BJ (cell line): ENCODE measurements around the gene TNIP1. TPM values are rescaled to one million over a fixed set of nuclear protein-coding genes. Genes with fewer than 3 reads are reported as not detected.

Experiments used
- CTCF ChIA-PET: fragments of 350-600 bp; formaldehyde crosslinking; extraction: SDS; loops from one replicate; lab custom pipeline; 2021; ENCODE audit warnings: antibody characterized with exemption, inconsistent platforms; lab: Yijun Ruan, JAX
- POLR2A ChIA-PET: fragments of 300-600 bp; sonication (Branson Sonifier 250); formaldehyde crosslinking; extraction: SDS; loops from one replicate; lab custom pipeline; 2021; ENCODE audit warnings: antibody characterized with exemption; lab: Charles Lee
- DNase-seq: peaks from one replicate; pipeline ENCODE4 v3.0.0-alpha.2; 2011; ENCODE audit warnings: low read depth
- H3K27me3 ChIP-seq: 2 replicates; pipeline ENCODE4 v1.6.0; 2011; ENCODE audit warnings: low read length; ENCODE audit not compliant: control insufficient read depth, insufficient read depth
- H3K36me3 ChIP-seq: 2 replicates; pipeline ENCODE4 v1.5.1; 2011; ENCODE audit warnings: low read length; ENCODE audit not compliant: control insufficient read depth, insufficient read depth
- H3K4me3 ChIP-seq: 2 replicates; pipeline ENCODE4 v1.5.1; 2011; ENCODE audit warnings: low read depth, mild to moderate bottlenecking, control low read depth, low read length
- polyA plus RNA-seq: library from polyadenylated mRNA; depleted of rRNA; stranded (reverse); fragments of >200 nt; gene quantifications from 2 replicates; pipeline ENCODE4 v1.2.3, GENCODE V29; 2011
- TF ChIP-seq, protein P1 (sequence below): IDR thresholded peaks from 2 replicates; pipeline ENCODE4 v1.5.1; 2011; ENCODE audit warnings: low read depth, mild to moderate bottlenecking, control low read depth, inconsistent platforms, low read length, moderate library complexity; ENCODE audit not compliant: insufficient read depth

The TNIP1 gene
- polyA plus RNA-seq, 1 experiment, result 80.8 TPM

DNA sequence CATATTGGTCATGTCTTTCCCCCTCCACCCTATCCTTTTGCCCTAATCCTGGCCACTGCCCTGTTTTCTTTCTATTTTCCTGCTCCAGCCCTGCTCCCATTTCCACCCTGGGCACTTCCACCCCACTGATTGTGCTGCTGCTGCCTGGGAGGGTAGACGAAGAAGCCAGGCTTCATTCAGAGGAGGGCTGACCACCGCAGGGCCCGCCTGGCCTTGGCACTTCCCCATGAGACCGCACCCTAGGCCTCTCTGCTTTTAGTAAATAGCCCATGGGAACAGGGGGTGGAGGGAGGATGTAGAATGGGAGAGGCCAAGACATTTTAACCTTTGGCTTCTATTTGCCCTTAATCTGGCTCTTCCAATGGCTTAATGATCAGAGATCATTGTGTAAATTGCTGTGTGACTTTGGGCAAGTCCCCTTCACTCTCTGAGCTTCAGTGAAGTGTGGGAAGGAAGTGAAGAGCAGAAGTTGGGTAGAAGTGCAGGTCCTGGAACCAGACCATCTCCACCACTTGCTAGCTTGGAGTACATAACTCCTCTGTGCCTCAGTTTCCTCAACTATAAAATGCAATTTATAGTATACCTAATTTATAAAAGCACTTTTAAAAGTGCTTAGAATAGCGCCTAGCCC, 74.0 kb downstream of the TNIP1 start:
- TF ChIP-seq, protein P1, sequence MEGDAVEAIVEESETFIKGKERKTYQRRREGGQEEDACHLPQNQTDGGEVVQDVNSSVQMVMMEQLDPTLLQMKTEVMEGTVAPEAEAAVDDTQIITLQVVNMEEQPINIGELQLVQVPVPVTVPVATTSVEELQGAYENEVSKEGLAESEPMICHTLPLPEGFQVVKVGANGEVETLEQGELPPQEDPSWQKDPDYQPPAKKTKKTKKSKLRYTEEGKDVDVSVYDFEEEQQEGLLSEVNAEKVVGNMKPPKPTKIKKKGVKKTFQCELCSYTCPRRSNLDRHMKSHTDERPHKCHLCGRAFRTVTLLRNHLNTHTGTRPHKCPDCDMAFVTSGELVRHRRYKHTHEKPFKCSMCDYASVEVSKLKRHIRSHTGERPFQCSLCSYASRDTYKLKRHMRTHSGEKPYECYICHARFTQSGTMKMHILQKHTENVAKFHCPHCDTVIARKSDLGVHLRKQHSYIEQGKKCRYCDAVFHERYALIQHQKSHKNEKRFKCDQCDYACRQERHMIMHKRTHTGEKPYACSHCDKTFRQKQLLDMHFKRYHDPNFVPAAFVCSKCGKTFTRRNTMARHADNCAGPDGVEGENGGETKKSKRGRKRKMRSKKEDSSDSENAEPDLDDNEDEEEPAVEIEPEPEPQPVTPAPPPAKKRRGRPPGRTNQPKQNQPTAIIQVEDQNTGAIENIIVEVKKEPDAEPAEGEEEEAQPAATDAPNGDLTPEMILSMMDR, result no peak
- ChIA-PET CTCF (interaction anchor here (1.2 to 4.9 kb wide), 3 partner anchors 109 to 309 kb away, joined by 3 to 23 read pairs (median 12); no protein-coding TSS in a partner anchor), POLR2A (no interaction called here)
- no peaks in the 10 kb centered on the region for H3K36me3 ChIP-seq
- no peak overlapping the region for H3K4me3 ChIP-seq
- H3K27me3 ChIP-seq, result peaks cover 2% of the 10 kb centered on the region
- DNase-seq, result no peak

DNA sequence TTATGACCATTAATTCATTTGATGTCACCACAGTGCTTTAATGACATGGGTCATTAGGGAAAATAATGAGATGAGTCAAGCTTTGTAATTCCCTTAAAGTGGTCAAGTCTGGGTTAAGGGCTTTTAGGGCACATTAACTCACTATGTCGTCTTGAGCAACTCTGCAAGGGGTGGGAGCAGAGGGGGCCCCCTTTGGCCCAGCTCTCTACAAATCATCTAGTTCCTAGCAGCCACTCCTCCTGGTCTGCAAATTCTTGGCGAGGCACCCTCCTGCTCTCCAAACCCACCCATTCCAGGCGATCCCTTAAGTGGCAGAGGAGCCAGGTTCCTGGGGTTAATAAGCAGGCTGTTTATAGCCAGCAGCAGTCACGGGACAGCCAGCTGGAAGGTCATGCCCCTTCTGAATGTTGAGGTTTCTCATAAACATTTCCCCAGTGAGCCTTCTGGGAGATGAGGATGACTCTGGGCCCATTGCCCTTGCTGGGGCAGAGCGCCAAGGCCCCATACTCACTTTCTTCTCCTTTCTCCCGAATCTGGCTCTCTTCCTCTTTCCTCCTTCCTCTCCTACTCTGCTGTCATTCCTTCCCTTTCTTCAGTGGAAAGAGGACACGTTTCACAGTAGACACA, 74.8 kb downstream of the TNIP1 start:
- POLR2A ChIA-PET, result no interaction called here
- peak; percentile 35 for DNase-seq
- Histone ChIP-seq H3K27me3 (peaks cover 3% of the 10 kb centered on the region), H3K36me3 (no peaks in the 10 kb centered on the region), H3K4me3 (no peak overlapping the region)
- CTCF ChIA-PET, result interaction anchor here (1.7 to 4.9 kb wide), 5 partner anchors 16 to 159 kb away, joined by 5 to 23 read pairs (median 12); no protein-coding TSS in a partner anchor
- TF ChIP-seq, protein P1, result no peak

DNA sequence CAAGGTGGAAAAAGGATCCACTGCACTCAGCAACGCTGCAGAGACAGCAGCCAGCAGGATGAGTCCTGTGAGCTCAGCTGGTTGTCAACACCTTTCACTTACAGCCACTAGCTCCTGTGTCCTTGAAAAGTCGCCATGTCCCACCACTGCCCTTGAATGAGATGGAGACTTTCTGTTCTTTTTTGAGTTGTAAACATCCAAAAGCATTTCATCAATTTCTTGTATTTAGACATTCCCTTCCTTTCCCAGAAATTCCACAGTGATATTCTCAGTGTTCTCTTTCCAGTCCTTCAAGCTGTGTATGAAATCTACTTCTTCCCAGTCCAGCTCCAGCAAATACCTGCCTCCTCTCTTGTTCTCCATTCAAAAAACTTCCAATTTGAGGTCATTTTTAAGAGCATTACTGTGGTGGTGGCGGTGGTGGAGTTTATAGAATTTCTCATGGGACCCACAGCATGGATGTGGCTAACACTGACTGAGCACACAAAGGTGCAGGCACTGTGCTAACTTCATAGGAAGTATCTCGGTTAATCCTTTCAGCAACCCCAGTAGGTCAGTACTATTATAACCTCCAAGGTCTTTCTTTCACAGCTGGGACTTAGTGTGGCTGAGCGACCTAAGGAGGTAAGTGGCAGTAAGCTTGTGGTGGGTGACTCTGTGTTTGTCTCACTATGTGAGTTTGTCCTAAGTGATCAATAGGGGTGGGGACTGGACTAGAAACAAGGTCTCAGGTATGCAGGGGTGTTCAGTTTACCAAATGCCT, 75.5 kb downstream of the TNIP1 start:
- ChIA-PET POLR2A (no interaction called here), CTCF (interaction anchor here (0.6 to 4.9 kb wide), 9 partner anchors 9 to 442 kb away, joined by 3 to 23 read pairs (median 5); partner anchors contain the start of gene SLC36A1)
- no peaks in the 10 kb centered on the region for H3K36me3 ChIP-seq
- H3K4me3 ChIP-seq, result no peak overlapping the region
- no peak for DNase-seq
- H3K27me3 ChIP-seq, result peaks cover 2% of the 10 kb centered on the region
- TF ChIP-seq, protein P1, result no peak

DNA sequence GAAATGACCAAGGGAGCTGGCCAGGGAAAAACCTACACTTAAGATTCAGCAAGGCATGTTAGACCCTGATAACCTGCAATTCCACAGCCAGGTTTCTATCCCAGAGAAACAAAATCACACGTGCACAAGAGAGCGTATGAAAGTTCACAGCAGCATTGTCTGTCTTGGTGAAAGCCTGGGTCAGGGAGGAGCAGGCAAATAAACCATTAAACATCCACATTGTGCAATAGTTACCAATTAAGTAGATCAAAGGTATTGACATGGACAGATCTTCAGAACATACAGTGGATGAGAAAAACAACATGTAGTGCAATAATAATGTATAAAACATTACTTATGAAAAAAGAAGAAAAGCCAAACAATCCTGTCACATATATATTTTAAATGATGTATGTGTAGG, 76.3 kb downstream of the TNIP1 start:
- DNase-seq, result no peak
- CTCF ChIA-PET, result interaction anchor here (0.9 to 4.9 kb wide), 9 partner anchors 9 to 443 kb away, joined by 3 to 23 read pairs (median 5); partner anchors contain the start of gene SLC36A1
- no peak overlapping the region for H3K4me3 ChIP-seq

More for the DNA sequence above, 76.3 kb downstream of the TNIP1 start:
- peaks cover 2% of the 10 kb centered on the region for H3K27me3 ChIP-seq
- POLR2A ChIA-PET, result no interaction called here
- TF ChIP-seq, protein P1, result no peak
- no peaks in the 10 kb centered on the region for H3K36me3 ChIP-seq
